HG03108 (cell line): ENCODE results near the gene PAOX.
"Not testable (repeated sequence)": the region's sequence is repeated elsewhere in the genome, so short reads cannot be mapped to it uniquely, and the experiment has no call there.

Experiments
- ATAC-seq: cut with Tn5 transposase; IDR thresholded peaks from one replicate; pipeline ENCODE4 v1.9.1; 2021; ENCODE audit warnings: moderate library complexity; ENCODE audit not compliant: unreplicated experiment

Gene PAOX

GRCh38 chr10:133362846-133363245 lies 16.2 kb upstream of the PAOX start:
- ATAC-seq: no peak

GRCh38 chr10:133364645-133365431 lies 14.2 kb upstream of the PAOX start:
- no peak for ATAC-seq

- no peak for ATAC-seq
Measured at GRCh38 chr10:133365461-133366129, 13.5 kb upstream of the PAOX start.

- no peak for ATAC-seq
Measured at GRCh38 chr10:133366130-133366478, 13.0 kb upstream of the PAOX start.

- no peak for ATAC-seq
Measured at GRCh38 chr10:133366751-133367150, 12.3 kb upstream of the PAOX start.

GRCh38 chr10:133367461-133367860 lies 11.6 kb upstream of the PAOX start:
- ATAC-seq: not testable (repeated sequence)

- no peak for ATAC-seq
Measured at GRCh38 chr10:133368153-133368552, 10.9 kb upstream of the PAOX start.

GRCh38 chr10:133370030-133370786 lies 8.9 kb upstream of the PAOX start:
- no peak for ATAC-seq

GRCh38 chr10:133372507-133372906 lies 6.6 kb upstream of the PAOX start:
- no peak for ATAC-seq

- peak; percentile 96 for ATAC-seq
Measured at GRCh38 chr10:133373174-133374090, 5.6 kb upstream of the PAOX start, which contains the start of gene ECHS1. TSS of gene ECHS1 (minus strand) at chr10:133373354. CDS start at chr10:133373333, 21 bp downstream.

- ATAC-seq: no peak
Measured at GRCh38 chr10:133375357-133376115, 3.5 kb upstream of the PAOX start.

- ATAC-seq: not testable (repeated sequence)
Measured at GRCh38 chr10:133376183-133376582, 2.9 kb upstream of the PAOX start.

- no peak for ATAC-seq
Measured at GRCh38 chr10:133377025-133377817, 1.8 kb upstream of the PAOX start.

GRCh38 chr10:133377818-133378250 lies 1.2 kb upstream of the PAOX start:
- ATAC-seq: no peak

GRCh38 chr10:133378251-133379096 lies 588 bp upstream of the PAOX start:
- peak; percentile 33 for ATAC-seq

- no peak for ATAC-seq
Measured at GRCh38 chr10:133379801-133380666, 972 bp downstream of the PAOX start.

- no peak for ATAC-seq
Measured at GRCh38 chr10:133381036-133381435, 2.0 kb downstream of the PAOX start.
